ENCODE data around the gene ADPRM.
"Not testable (repeated sequence)": the region's sequence is repeated elsewhere in the genome, so short reads cannot be mapped to it uniquely, and the experiment has no call there.

The ADPRM gene

DNA sequence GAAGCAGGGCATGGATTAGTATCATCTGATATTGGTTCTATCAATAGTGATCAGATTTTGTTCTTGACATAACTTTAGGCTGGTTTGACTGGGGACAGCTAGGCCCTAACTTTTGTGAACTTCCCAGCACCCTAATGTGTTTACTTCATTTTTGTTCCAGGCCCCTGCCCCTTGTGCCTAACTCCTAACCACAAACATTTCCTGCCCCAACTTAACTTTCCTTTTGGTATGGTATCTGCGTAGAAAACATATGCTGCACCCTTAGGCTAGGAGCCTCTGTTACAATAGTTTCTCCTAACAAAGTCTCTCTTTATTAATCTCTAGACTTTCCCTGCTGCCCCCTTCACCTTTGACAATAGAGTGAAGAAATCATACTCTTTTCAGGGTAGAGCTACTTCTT, 2.5 kb downstream of the ADPRM start:
- no peak for DNase-seq (ENCODE audit: low read depth, low spot score)

DNA sequence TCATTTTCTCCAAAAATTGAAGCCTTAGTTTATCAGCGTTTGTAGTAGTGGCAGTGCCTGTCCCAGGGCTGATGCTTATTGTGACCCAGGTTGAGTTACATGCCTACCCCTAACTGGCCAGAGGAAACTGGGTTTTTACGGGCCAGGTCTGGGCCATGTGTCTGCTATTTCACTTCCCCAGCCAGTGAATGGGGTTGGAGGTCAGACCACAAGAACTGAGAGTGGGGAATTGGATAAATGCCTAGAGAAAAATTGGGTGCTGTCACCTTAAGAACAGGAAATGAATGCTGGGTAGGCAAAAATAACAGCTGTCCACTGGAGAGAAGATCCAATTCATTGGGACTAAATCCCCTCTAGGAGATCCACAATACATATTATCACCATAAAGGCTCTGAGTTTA, 5.2 kb downstream of the ADPRM start:
- no peak for DNase-seq (ENCODE audit: low read depth, low spot score)

DNA sequence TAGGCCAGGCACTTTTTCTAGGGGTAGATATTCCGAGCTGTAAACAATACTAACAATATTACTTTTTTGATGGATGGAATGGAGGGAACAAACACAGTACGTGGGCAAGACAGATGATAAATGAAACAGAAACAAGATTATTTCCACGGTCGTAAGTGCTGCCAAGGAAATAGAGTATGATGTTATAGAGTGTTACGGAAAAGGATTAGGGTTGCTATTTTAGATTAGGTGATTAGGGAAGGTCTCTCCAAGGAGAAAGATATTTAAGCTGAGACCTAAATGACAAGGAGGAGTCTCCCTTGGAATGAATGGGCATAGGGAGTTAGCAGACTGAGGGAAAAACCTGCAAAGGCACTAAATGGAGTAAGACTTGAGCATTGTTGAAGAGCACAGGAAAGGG, 8.3 kb downstream of the ADPRM start:
- no peak for DNase-seq (ENCODE audit: low read depth, low spot score)

DNA sequence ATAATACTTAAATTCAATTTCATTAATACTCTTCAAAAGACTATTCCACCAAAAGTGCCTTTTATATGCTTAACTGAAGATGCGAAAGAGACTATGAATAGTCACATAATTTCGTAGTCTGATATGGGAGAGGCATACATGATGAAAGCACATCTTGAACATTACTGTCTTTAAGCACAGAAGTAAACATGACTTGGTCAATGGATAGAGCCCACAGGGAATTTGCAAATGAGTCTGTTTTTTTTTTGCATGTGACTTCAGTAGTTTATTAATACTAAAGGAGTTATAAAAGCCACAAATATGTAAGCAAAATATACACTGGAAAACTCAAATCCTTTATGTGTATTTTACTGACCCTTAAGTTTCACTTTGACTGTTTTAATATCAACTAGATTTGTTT, 15.9 kb downstream of the ADPRM start:
- DNase-seq (ENCODE audit: low read depth, low spot score), result no peak

DNA sequence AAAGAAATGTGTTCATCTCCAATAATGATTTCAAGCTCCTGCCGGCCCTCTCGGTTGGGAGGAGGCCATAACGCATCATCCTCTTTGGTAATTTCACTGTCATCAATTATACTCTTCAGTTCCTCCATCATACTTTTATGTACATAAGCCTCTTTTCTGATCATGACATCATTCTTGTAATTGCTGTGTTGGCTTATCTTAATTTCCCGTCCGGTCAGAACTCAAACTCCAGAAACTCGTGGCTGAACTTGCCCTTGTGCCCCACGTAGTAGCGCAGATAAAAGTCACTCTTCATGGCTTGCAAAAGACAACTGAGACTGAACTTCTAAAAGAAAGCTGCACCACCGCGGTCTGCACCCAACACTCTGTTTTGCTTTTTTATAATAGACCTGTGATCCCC, 18.8 kb downstream of the ADPRM start:
- DNase-seq (ENCODE audit: low read depth, low spot score), result no peak

DNA sequence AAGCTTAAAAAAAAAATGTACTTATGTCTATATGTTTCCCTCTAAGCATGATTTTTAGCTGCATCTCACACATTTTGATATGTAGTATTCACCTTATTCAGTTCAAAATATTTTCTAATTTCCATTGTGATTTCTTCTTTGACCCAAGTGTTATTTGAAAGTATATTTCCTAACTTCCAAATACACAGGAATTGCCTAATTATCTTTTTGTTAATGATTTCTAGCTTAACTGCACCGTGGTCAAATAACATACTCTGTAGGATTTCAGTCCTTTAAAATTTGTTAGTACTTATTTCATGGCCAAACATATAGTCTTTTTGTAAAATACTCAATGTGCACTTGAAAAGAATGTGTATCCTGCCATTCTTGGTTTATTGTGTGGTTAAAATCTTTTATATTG, 21.2 kb downstream of the ADPRM start:
- no peak for DNase-seq (ENCODE audit: low read depth, low spot score)

DNA sequence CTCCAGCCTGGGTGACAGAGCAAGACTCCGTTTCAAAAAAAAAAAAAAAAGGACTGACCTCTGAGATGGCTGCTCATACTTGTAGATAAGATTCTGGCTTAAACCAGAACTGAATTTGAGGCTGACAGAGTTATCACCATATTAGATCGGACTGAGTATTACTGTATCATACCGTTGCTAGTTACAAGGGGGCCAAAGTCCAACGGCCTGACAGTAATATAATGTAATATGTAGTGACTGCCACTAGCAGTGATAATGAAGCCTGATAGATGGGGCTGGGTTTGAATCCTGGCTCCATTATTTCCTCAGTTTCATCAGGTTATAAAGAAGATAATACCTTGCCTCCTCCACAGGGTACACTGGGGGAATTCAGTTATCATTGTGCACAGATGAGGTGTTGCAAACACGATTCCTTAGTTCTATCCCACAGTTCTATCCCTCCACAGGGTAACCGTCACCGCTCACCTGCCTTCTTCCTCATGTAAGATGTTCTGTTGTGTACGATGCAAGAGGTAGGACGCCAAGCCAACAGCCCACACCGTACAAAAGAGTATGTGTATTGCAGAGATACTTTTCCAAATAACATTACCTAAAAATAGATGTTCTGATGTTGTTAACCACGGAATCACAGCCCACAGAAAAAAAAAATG, 27.3 kb downstream of the ADPRM start:
- no peak for DNase-seq (ENCODE audit: low read depth, low spot score)

DNA sequence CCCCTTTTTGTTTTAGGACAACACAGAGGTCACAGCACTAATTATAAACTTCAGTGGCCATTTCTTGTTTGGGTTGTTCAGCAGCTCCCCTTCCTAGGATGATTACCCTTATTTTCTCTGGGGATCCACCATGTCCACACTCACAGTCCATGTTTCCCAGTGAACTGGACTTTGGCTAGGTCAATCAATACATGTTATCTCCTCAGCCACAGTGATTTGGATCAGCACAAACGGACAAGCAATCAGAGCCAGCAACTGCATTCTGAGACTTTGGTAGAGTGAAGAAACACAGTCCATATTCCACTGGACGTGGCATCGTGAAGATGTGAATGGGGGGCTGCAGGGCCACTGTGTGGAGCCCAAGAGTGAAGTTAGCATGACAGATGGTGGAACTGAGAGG, 27.9 kb downstream of the ADPRM start:
- no peak for DNase-seq (ENCODE audit: low read depth, low spot score)

DNA sequence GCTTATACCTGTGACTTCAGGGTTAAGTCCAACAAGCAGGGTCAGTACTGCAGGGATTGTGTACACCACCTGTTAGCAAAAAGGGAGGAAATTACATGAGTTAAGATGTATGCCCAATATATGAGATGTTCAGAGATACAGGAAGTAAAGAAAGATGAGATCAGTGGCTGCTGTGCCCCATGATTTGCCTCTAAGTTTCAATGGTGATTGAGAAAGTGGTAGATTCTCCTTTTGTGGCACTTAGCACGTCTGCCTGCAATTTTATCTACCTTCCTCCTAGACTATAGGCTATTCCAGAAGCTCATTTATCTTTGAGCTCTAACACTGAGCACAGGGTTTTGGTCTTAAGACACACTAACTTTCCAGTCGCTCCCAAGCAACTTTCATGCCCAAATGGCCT, 28.8 kb downstream of the ADPRM start:
- no peak for DNase-seq (ENCODE audit: low read depth, low spot score)

DNA sequence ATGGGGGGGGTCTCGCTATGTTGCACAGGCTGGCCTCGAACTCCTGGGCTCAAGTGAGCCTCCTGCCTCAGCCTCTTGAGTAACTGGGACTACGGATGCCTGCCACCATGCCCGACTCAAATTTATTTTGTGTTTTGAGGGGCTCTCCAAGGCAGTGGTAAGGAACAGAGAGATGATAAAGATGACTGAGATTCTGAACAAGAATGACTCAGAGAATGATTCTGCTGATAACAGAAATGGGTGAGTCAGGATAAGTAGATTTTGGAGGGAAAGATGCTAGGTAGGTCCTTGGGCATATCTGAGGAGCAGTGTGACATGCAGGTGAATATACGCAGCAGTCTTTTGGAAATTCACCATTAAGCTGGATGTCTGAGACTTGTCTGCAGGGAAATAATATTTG, 29.8 kb downstream of the ADPRM start:
- DNase-seq (ENCODE audit: low read depth, low spot score), result no peak

DNA sequence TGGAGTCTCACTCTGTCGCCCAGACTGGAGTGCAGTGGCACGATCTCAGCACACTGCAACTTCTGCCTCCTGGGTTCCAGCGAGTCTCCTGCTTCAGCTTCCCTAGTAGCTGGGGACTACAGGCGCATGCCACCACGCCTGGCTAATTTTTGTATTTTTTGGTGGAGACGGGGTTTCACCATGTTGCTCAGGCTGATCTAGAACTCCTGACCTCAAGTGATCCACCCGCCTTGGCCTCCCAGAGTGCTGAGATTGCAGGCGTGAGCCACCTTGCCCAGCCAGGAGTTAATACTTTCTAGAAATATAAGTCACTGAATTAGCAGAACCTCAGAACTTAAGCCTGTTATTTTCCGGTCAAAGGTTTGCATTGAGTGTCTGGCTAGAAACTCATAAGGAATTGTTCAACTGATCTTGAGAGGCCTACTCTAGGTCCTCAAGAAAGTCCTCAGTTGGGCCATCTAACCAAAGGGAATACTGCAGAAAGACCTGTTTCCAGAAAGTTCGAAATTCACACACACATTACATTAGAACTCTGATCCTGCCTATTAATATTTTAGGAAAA, 31.0 kb downstream of the ADPRM start:
- no peak for DNase-seq (ENCODE audit: low read depth, low spot score)

DNA sequence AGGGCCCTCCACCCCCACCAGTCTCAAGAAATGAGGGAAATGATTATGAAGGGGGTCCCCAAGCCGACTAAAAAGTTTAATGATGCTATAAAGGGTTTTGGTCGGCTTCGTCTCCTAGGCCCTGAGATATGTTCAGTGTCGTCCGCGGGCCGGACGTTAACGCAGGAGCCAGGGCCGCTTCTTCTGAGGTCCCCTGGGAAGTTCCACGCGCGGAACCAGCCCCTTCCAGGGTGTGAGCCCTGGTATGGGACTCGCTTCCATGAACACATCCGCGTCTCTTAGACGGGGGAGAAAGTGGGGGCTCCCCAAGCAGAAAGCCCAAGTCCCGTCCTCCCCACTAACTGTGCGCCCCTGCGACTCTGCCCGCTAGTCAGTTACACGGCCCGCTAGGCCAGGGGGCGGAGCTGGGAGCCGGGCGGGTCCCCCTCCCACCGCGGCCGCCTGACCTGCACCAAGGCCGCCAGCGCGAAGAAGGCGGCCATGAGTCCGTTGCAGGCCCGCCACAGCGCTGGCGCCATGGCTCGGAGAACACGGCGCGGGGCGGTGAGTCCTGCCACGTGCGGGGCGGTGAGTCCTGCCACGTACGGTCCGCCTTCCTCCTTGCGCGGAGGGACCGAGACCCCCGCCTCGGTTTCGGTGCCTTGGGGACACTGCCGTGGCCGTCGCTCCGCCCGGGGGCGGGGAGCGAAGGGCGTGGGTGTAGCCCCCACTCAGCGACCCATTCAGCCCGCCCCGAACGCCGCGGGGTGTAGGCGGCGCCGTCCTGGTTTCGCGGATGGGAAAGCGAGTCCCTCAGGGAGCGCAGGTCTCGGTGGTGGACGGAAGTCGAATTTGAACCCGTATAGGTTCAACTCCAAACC, 32.2 kb downstream of the ADPRM start, which contains the start of gene TMEM220:
TMEM220 (minus strand) TSS at position 690 of the 860 bp plus-strand sequence; CDS start at position 518, 172 bp downstream.
- DNase-seq (ENCODE audit: low read depth, low spot score), result no peak

DNA sequence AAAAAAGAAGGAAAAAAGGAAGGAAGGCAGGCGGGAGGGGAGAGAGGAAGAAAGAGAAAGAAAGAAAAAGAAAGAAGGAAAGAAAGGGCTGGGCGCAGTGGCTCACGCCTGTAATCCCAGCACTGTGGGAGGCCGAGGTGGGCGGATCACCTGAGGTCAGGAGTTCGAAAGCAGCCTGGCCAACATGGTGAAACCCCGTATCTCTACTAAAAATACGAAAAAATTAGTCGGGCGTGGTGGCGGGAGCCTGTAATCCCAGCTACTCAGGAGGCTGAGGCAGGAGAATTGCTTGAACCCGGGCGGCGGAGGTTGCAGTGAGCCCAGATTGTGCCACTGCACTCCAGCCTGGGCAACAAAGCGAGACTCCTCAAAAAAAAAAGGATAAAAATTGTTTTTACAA, 32.9 kb downstream of the ADPRM start:
- not testable (repeated sequence) for DNase-seq (ENCODE audit: low read depth, low spot score)

DNA sequence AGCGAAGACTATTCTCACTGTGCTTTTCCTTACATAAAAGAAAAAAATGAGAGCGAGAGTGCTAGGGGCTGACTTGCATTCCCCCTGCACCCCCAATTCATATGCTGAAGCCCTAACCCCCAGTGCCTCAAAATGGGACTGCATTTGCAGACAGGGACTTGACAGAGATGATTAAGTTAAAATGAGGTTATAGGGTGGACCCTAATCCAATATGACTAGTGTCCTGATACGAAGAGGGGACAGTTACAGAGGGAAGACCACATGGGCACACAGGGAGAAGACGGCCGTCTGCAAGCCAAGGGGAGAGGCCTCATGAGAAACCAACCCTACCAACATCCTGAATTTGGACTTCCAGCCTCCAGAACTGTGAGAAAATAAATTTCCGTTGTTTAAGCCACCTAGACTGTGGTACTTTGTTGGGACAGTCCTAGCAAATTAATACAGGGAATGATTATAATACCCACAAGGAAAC, 34.0 kb downstream of the ADPRM start:
- no peak for DNase-seq (ENCODE audit: low read depth, low spot score)

DNA sequence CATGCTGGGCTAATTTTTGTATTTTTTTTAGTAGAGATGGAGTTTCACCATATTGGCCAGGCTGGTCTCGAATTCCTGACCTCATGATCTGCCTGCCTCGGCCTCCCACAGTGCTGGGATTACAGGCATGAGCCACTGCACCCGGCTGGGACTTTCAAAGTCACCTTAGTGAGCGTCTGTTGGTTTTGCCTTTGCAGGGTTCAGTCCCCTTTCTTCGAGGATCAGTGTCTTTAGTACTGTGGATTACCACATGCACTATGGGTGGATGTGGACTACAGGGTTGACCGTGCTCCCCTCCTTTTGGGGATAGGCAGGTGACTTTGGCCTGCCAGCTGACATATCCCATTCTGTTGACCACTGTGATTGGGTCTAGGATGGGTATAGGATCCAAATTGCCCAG, 34.7 kb downstream of the ADPRM start:
- DNase-seq (ENCODE audit: low read depth, low spot score), result not testable (repeated sequence)

DNA sequence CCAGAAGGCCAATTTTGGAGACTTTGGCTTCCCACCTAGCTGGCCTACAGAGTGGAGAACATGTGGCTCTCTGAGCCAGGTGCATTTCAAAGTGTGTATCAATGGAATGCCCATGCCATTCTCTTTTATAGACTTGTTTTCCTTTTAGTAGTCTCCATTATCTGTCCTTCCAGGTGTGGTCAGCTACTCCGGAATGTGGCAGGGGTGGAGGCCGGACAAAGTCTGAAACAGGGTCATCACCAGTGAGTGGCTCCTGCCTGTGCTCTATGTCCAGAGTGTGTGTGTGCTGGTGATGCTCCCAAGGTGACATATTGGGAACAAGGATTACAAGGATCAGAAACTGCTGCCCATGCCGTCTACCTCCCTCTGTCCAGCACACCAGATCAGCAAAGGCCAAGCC, 36.3 kb downstream of the ADPRM start:
- no peak for DNase-seq (ENCODE audit: low read depth, low spot score)

DNA sequence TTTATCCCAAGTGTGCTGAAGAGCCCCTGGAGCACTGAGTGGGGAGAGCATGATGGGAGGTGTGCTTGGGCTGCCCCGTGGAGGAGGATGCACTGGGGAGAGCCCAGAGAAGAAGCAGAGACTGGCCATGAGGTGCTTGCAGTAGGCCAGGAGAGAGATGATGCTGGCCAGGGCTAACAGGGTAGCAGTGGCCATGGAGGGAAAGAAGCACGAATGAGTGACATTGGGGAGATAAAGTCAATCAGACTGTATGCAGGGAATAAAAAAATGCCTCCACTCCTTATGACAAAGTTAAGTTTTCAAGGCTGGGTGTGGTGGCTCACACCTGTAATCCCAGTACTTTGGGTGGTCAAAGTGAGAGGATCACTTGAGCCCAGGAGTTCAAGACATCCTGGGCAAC, 37.9 kb downstream of the ADPRM start:
- DNase-seq (ENCODE audit: low read depth, low spot score), result no peak

DNA sequence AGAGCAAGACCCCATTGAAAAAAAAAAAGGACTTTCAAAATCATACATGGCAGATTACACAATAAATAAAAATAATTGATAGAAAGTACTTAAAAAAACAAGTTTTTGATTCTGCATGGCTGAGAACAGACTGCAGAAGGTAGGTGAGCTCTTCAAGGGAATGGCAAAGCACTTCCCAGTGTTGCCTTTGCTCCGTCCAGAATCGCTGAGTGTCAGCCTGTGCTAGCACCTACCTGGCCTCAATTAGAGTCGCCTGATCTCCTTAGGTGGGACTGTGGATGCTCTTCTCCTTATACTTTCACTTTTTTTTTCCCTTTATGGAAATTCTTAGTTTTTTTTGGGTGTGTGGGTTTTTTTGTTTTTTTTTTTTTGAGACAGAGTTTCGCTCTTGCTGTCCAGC, 38.4 kb downstream of the ADPRM start:
- DNase-seq (ENCODE audit: low read depth, low spot score), result no peak

DNA sequence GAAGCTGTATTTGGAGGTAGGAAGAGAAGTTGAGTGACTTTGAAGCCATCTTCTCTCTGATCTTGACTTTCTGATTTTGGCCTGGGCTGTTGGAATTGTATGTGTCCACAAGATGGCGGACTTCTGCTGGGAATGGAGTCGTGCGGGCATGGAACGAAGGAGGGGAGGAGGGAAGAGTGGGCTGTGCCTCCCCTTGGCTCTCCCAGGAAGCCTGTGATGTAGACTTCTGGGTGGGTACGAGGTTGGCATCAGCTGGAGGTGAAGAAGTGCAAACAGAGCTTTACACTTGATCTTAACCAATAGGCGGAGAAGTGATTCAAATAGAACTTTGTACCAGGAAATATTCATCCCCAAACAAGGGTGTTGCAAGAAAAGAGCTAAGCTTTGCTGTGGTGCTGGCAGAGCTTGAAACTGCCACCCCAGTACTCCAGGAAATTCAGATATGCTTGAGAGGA, 39.8 kb downstream of the ADPRM start:
- no peak for DNase-seq (ENCODE audit: low read depth, low spot score)

DNA sequence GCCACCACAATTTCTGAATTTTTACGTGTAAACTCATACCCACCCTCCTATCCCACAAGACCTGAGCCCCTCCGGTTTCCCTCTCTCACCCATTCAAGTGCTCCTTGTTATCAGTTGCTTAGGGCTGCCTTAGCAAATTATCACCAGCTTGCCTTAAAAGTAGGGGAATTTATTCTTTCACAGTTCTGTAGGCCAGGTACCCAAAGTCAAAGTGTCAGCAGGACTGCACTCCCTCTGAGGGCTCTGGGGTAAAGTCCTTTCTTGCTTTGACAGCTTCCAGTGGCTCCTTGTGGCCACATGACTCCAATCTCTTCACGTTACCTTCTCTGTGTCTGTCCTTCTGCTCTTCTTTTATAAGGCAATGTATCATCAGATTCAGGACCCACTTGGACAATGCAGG, 40.3 kb downstream of the ADPRM start:
- DNase-seq (ENCODE audit: low read depth, low spot score), result no peak

DNA sequence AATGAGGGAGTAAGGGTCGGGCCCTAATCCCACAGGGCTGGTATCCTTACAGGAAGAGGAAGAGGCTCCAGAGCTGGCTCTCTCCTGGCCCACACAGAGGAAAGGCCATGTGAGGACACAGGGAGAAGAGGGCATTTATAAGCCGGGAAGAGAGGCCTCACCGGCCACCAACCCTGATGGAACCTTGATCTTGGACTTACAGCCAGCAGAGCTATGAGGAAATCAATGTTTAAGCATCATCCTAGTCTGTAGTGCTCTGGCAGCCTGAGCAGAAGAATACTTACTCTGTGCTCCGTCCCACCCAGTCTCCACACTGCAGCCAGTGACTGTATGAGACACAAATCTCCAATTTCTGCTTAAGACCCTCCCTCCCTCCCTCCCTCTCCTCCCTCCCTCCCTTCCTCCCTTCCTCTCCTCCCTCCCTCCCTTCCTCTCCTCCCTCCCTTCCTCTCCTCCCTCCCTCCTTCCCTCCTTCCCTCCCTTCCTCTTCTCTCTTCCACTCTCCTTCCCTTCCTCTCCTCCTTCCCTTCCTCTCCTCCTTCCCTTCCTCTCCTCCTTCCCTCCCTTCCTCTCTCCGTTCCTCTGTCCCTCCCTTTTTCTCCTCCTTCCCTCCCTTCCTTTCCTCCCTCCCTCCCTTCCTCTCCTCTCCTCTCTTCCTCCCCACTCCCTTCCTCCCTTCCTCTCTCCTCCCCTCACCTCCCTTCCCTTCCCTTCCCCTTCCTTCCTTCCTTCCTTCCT, 41.3 kb downstream of the ADPRM start:
- DNase-seq (ENCODE audit: low read depth, low spot score), result no peak

DNA sequence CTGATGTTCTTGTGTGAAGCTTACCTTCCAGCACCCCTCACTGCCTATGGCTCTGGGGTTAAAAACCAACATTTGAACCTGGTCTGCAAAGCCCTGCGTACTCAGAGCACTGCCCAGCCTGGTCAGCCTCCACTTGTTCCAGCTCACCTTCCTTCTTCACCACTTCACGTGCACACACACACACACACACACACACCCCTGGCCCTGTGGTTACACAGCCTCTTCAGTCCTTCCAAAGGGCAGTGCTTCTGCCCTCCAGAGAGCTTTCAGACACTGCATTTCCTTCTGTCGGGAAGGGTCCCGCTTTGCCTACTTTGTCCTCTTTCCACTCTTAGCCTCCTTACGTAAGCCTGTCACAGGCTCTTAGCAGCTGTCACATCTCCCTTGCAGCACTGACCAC, 42.0 kb downstream of the ADPRM start:
- DNase-seq (ENCODE audit: low read depth, low spot score), result no peak

Measured in iPS DF 19.7 (cell line).